ENCODE data around the gene REN.

The REN gene

GRCh38 chr1:204199579-204199978, 33.4 kb upstream of the REN start:
- Histone ChIP-seq H3K4me1 (ENCODE audit: control insufficient read depth, insufficient read depth, low read length) (peaks cover 7% of the 10 kb centered on the region), H3K27me3 (replicated peaks; ENCODE audit: control insufficient read depth, insufficient read depth, low read length) (peaks cover 76% of the 10 kb centered on the region), H3K9me3 (ENCODE audit: control insufficient read depth, low read length) (no peaks in the 10 kb centered on the region), H3K9ac (ENCODE audit: low read length) (no peak overlapping the region), H3K4me3 (ENCODE audit: low read length) (no peak overlapping the region), H3K36me3 (ENCODE audit: control insufficient read depth, insufficient read depth, low read length, severe bottlenecking) (no peaks in the 10 kb centered on the region)
- no peak for DNase-seq (ENCODE audit: low read depth)

GRCh38 chr1:204198348-204199340, 32.5 kb upstream of the REN start:
- Histone ChIP-seq H3K9ac (ENCODE audit: low read length) (no peak overlapping the region), H3K4me3 (ENCODE audit: low read length) (no peak overlapping the region), H3K36me3 (ENCODE audit: control insufficient read depth, insufficient read depth, low read length, severe bottlenecking) (no peaks in the 10 kb centered on the region), H3K4me1 (ENCODE audit: control insufficient read depth, insufficient read depth, low read length) (peaks cover 7% of the 10 kb centered on the region), H3K27me3 (replicated peaks; ENCODE audit: control insufficient read depth, insufficient read depth, low read length) (peaks cover 74% of the 10 kb centered on the region), H3K9me3 (ENCODE audit: control insufficient read depth, low read length) (no peaks in the 10 kb centered on the region)
- DNase-seq (ENCODE audit: low read depth): peak; percentile 55

GRCh38 chr1:204197068-204197467, 30.9 kb upstream of the REN start:
- H3K4me1 ChIP-seq (ENCODE audit: control insufficient read depth, insufficient read depth, low read length): peaks cover 7% of the 10 kb centered on the region
- H3K9ac ChIP-seq (ENCODE audit: low read length): no peak overlapping the region
- peaks cover 71% of the 10 kb centered on the region for H3K27me3 ChIP-seq (replicated peaks; ENCODE audit: control insufficient read depth, insufficient read depth, low read length)
- no peaks in the 10 kb centered on the region for H3K36me3 ChIP-seq (ENCODE audit: control insufficient read depth, insufficient read depth, low read length, severe bottlenecking)
- H3K9me3 ChIP-seq (ENCODE audit: control insufficient read depth, low read length): no peaks in the 10 kb centered on the region
- DNase-seq (ENCODE audit: low read depth): no peak
- H3K4me3 ChIP-seq (ENCODE audit: low read length): no peak overlapping the region

DNA sequence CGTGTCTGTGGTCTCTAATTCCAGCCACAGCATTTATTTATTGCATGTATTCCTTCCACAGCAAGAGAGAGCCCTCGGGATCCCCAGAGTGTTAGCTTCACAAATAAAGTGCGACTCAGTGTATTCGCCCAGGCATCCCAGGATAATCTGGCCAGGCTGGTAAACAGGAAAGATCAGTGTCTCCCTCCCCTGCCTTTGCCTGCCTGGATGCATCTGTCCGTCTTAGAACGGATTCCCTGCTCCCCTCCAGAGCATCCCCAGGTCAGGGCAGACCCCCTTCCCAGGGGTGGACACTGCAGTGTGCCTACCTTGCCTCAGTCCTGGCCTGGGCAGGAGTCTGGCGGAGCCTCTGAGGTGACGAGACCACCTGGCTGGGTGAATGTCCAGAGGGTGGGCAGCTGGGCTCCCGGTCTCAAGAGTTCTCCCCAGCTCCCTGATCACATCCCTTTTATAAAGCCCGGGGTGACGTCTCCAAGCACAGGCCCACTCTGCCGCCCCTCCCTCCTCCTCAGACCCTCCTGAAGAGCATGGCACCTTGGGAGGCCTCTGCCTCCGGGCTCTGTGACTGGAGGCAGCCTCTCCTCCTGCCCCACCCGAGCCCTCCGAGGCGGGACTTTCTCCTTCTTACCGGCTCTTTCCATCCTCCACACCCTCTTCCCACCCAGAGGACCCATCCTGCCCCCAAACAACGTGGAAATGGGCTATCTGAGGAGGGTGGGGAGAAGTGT, 30.1 kb upstream of the REN start, which contains the start of gene KISS1:
KISS1 (minus strand) TSS at position 424 of the 728 bp plus-strand sequence. CDS start 3,615 bp downstream, outside the sequence.
- Histone ChIP-seq H3K4me1 (ENCODE audit: control insufficient read depth, insufficient read depth, low read length) (peaks cover 7% of the 10 kb centered on the region), H3K36me3 (ENCODE audit: control insufficient read depth, insufficient read depth, low read length, severe bottlenecking) (no peaks in the 10 kb centered on the region), H3K4me3 (ENCODE audit: low read length) (no peak within 1 kb of the TSS), H3K9me3 (ENCODE audit: control insufficient read depth, low read length) (no peaks in the 10 kb centered on the region), H3K27me3 (replicated peaks; ENCODE audit: control insufficient read depth, insufficient read depth, low read length) (peaks cover 74% of the 10 kb centered on the region), H3K9ac (ENCODE audit: low read length) (no peak within 1 kb of the TSS)
- no peak for DNase-seq (ENCODE audit: low read depth)

DNA sequence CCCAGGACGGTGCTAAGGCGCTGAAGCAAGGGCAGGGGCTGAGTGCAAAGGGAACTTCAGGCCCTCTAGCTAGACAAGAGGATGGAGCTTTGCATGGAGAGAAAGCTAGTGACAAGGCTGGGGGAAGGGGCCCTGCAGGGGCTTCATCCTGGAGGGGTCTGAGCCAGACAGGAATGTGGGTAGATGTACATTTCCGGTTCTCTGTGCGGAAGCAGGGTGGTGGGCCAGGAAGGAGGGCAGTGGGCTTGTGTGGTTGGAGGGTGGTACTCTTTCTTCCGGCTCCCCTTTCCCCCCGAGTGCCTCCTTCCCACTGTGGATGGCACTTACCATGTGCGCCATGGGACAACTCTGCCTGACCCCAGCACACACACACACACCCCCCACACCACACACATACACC, 28.6 kb upstream of the REN start:
- Histone ChIP-seq H3K9ac (ENCODE audit: low read length) (no peak overlapping the region), H3K4me3 (ENCODE audit: low read length) (no peak overlapping the region), H3K36me3 (ENCODE audit: control insufficient read depth, insufficient read depth, low read length, severe bottlenecking) (no peaks in the 10 kb centered on the region), H3K9me3 (ENCODE audit: control insufficient read depth, low read length) (no peaks in the 10 kb centered on the region), H3K27me3 (replicated peaks; ENCODE audit: control insufficient read depth, insufficient read depth, low read length) (peaks cover 73% of the 10 kb centered on the region), H3K4me1 (ENCODE audit: control insufficient read depth, insufficient read depth, low read length) (peaks cover 7% of the 10 kb centered on the region)
- DNase-seq (ENCODE audit: low read depth): no peak

DNA sequence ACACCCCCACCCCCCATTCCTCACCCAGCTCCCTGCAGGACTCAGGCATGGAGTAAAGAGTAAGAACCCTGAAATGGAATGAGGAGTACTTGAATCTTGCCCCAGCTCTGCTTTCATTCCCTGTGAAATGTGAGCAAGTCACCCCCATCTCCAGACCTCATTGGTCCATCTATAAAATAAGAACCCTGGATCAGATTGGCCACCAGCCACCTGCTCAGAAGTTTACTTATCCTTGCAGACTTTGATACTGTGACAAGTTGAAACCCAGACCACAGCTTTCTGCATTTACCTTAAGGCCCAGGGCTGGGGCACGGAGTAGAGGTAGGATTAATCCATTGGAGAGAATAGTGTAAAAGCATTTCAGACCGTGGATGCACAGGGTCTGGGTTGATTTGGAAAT, 27.9 kb upstream of the REN start:
- Histone ChIP-seq H3K4me3 (ENCODE audit: low read length) (no peak overlapping the region), H3K27me3 (replicated peaks; ENCODE audit: control insufficient read depth, insufficient read depth, low read length) (peaks cover 74% of the 10 kb centered on the region), H3K4me1 (ENCODE audit: control insufficient read depth, insufficient read depth, low read length) (peaks cover 7% of the 10 kb centered on the region), H3K9ac (ENCODE audit: low read length) (no peak overlapping the region), H3K9me3 (ENCODE audit: control insufficient read depth, low read length) (no peaks in the 10 kb centered on the region), H3K36me3 (ENCODE audit: control insufficient read depth, insufficient read depth, low read length, severe bottlenecking) (no peaks in the 10 kb centered on the region)
- DNase-seq (ENCODE audit: low read depth): no peak

DNA sequence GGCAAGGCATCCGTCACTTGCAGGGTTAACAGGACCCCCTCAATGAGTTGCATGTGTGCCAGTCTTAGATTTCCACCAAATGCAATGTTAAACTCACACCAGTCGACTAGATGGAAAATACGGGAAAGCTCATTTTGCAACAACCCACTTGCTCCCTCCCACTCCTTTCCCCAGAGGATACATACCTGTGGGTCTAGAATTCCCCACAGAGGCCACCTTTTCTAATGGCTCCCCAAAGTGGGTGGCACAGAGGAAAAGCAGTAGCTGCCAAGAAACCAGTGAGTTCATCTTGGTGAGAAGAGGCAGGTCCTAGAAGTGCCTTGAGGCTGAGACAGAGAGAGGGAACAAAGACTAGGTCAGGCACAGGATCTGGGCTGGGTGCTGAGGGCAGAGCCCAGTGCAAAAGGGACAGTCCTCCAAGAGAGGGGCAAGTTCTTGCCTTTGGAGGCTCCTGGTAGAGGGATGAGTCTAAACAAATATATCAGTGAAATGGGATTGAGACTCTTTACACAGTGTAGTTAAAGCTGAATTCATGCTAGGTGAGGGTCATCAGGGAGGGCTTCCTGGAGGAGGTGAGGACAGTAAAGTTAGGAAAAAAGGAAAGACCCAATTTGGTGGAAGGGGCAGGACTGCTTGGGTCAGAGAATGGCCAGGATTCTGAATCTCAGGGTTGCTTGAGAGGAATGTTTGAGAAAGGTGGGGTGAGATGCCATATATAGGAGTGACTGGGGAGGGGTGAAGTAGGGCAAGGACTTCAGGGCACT, 26.6 kb upstream of the REN start:
- H3K4me3 ChIP-seq (ENCODE audit: low read length): no peak overlapping the region
- no peaks in the 10 kb centered on the region for H3K9me3 ChIP-seq (ENCODE audit: control insufficient read depth, low read length)
- H3K4me1 ChIP-seq (ENCODE audit: control insufficient read depth, insufficient read depth, low read length): no peaks in the 10 kb centered on the region
- H3K9ac ChIP-seq (ENCODE audit: low read length): no peak overlapping the region
- DNase-seq (ENCODE audit: low read depth): no peak
- peaks cover 82% of the 10 kb centered on the region for H3K27me3 ChIP-seq (replicated peaks; ENCODE audit: control insufficient read depth, insufficient read depth, low read length)
- no peaks in the 10 kb centered on the region for H3K36me3 ChIP-seq (ENCODE audit: control insufficient read depth, insufficient read depth, low read length, severe bottlenecking)

GRCh38 chr1:204192046-204192445, 25.9 kb upstream of the REN start:
- H3K9ac ChIP-seq (ENCODE audit: low read length): no peak overlapping the region
- no peaks in the 10 kb centered on the region for H3K36me3 ChIP-seq (ENCODE audit: control insufficient read depth, insufficient read depth, low read length, severe bottlenecking)
- DNase-seq (ENCODE audit: low read depth): no peak
- no peak overlapping the region for H3K4me3 ChIP-seq (ENCODE audit: low read length)
- H3K27me3 ChIP-seq (replicated peaks; ENCODE audit: control insufficient read depth, insufficient read depth, low read length): peaks cover 83% of the 10 kb centered on the region
- H3K9me3 ChIP-seq (ENCODE audit: control insufficient read depth, low read length): no peaks in the 10 kb centered on the region
- no peaks in the 10 kb centered on the region for H3K4me1 ChIP-seq (ENCODE audit: control insufficient read depth, insufficient read depth, low read length)

DNA sequence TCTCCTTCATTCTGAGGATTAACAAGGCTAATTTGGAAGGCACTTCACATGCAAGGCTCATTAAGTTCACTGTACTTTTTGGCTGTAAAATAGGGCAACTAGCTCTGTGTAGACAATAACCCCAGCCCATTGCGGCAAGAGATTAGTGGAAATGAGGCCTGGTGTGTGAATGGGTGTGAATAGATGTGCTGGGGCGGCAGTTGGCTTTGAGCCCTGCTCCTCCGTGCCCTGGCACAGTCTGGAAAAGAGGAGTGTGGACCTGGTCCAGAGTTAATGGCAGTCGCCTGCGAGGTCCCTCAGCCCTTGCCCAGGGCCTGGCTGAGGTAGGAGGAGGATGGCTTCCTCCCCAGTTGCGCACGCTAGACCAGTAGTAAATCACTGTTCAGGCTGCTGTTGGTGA, 25.3 kb upstream of the REN start:
- Histone ChIP-seq H3K4me1 (ENCODE audit: control insufficient read depth, insufficient read depth, low read length) (no peaks in the 10 kb centered on the region), H3K4me3 (ENCODE audit: low read length) (no peak overlapping the region), H3K9me3 (ENCODE audit: control insufficient read depth, low read length) (no peaks in the 10 kb centered on the region), H3K27me3 (replicated peaks; ENCODE audit: control insufficient read depth, insufficient read depth, low read length) (peaks cover 83% of the 10 kb centered on the region), H3K9ac (ENCODE audit: low read length) (no peak overlapping the region), H3K36me3 (ENCODE audit: control insufficient read depth, insufficient read depth, low read length, severe bottlenecking) (no peaks in the 10 kb centered on the region)
- DNase-seq (ENCODE audit: low read depth): no peak

DNA sequence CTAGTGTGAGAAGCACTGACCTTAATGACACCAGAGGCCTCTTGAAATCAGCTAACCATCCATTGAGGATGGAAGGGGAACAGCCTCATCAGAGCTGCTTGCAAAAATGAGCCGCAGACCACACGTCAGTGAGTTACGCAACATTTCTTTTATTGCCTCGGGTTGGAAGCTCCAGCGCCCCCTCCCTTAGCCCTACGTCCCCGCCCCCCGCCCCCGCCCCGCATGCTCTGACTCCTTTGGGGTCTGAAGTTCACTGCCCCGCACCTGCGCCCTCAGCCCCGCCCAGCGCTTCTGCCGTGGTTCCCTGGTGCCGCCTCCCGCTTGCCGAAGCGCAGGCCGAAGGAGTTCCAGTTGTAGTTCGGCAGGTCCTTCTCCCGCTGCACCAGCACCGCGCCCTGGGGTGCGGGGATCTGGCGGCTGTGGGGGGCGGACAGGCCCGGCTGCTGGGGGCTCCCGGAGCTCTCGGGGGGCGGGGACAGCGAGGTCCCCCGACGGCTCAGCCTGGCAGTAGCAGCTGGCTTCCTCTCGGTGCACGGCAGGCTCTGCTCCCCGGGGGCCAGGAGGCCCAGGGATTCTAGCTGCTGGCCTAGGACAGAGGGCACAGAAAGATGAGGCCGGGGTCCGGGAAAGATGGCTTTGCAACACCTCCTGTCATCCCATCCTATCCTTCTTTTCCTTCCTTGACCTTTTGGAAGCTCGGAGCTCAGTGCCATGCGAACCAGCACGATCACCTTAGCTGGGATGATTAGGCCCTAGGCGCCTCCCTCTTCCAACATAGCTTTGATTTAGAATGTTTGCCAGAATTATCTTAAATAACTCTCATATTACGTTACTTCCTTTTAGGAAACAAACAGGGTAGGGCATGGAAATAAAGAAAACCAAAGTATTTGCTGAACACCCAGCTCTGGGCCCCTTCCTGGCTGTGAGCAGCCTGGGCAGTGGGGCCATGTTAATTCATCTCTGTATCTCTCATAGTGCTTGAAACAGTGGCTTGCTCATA, 24.4 kb upstream of the REN start:
- no peak overlapping the region for H3K4me3 ChIP-seq (ENCODE audit: low read length)
- H3K4me1 ChIP-seq (ENCODE audit: control insufficient read depth, insufficient read depth, low read length): no peaks in the 10 kb centered on the region
- H3K27me3 ChIP-seq (replicated peaks; ENCODE audit: control insufficient read depth, insufficient read depth, low read length): peaks cover 82% of the 10 kb centered on the region
- no peaks in the 10 kb centered on the region for H3K36me3 ChIP-seq (ENCODE audit: control insufficient read depth, insufficient read depth, low read length, severe bottlenecking)
- H3K9me3 ChIP-seq (ENCODE audit: control insufficient read depth, low read length): no peaks in the 10 kb centered on the region
- DNase-seq (ENCODE audit: low read depth): peak; percentile 60
- H3K9ac ChIP-seq (ENCODE audit: low read length): no peak overlapping the region
